ENCODE results near the gene NXT1.

- TF ChIP-seq POLR2A (IDR thresholded peaks at IDR 0.05; ENCODE audit: low read depth, low read length) (no peak), TAF1 (IDR thresholded peaks at IDR 0.05; ENCODE audit: borderline replicate concordance, low read depth, low read length) (no peak), POLR2AphosphoS5 (IDR thresholded peaks at IDR 0.05; ENCODE audit: low read depth, low read length) (no peak)
These were observed 20.3 kb downstream of the NXT1 start for GRCh38 chr20:23370873-23371272.

All from GM12892 (cell line).